Natural killer cell (primary cell): Measurements from ENCODE around the gene NTSR2. TPM values are rescaled to one million over a fixed set of nuclear protein-coding genes. Genes with fewer than 3 reads are reported as not detected.
A peak's percentile ranks its signal among the peaks of the same experiment; 100 is the strongest.

Source experiments
- ATAC-seq, 3 donors: fragments of 150-1000 bp in 2 of 3; fragments of 200-7000 bp in 1 of 3; cut with Tn5 transposase; 1 replicate in 1 of 3; 2 replicates in 2 of 3; pipeline ENCODE4 v1.10.0; 2021; ENCODE audit warnings: mild to moderate bottlenecking in 2 of 3, moderate library complexity in 2 of 3
- DNase-seq, 2 donors: peaks; one replicate each; pipeline versions ENCODE4 v3.0.0 to v3.0.0-alpha.2; 2013 to 2021; ENCODE audit warnings: mixed read lengths in 1 of 2
- H3K27ac ChIP-seq: one replicate; pipeline ENCODE4 v1.5.1; 2013; ENCODE audit warnings: mild to moderate bottlenecking, low read length
- H3K27me3 ChIP-seq: one replicate; pipeline ENCODE4 v1.6.1; 2013; ENCODE audit warnings: low read length; ENCODE audit not compliant: control insufficient read depth, insufficient read depth
- H3K36me3 ChIP-seq: one replicate; pipeline ENCODE4 v1.6.1; 2013; ENCODE audit warnings: low read length; ENCODE audit not compliant: control insufficient read depth, insufficient read depth
- H3K4me1 ChIP-seq: one replicate; pipeline ENCODE4 v1.6.1; 2013; ENCODE audit warnings: low read length; ENCODE audit not compliant: control insufficient read depth, insufficient read depth
- H3K4me3 ChIP-seq: one replicate; pipeline ENCODE4 v1.5.1; 2013; ENCODE audit warnings: low read length
- H3K9me3 ChIP-seq: one replicate; pipeline ENCODE4 v1.6.1; 2013; ENCODE audit warnings: low read length; ENCODE audit not compliant: control insufficient read depth, insufficient read depth
- H3K27ac Mint-ChIP-seq, 2 donors: one replicate each; pipeline ENCODE4 v1.8.0; 2022; ENCODE audit warnings: mild to moderate bottlenecking in 2 of 2, mixed read lengths in 2 of 2, moderate library complexity in 1 of 2
- H3K27me3 Mint-ChIP-seq, 2 donors: one replicate each; pipeline ENCODE4 v1.8.0; 2022; ENCODE audit warnings: low read depth in 2 of 2, mixed read lengths in 2 of 2
- H3K36me3 Mint-ChIP-seq: one replicate; pipeline ENCODE4 v1.8.0; 2022; ENCODE audit warnings: mixed read lengths
- H3K4me1 Mint-ChIP-seq, 2 donors: one replicate each; pipeline ENCODE4 v1.8.0; 2022; ENCODE audit warnings: mixed read lengths in 2 of 2
- H3K4me3 Mint-ChIP-seq: one replicate; pipeline ENCODE4 v1.8.0; 2022; ENCODE audit warnings: mild to moderate bottlenecking, moderate library complexity, mixed read lengths
- H3K9me3 Mint-ChIP-seq, 2 donors: one replicate each; pipeline ENCODE4 v1.8.0; 2022; ENCODE audit warnings: mixed read lengths in 2 of 2
- WGBS: methylation state at CpG from one replicate; pipeline ENCODE4 v1.1.7; 2013; ENCODE audit warnings: missing lambda C conversion rate; ENCODE audit not compliant: insufficient coverage; 5-methylcytosine and 5-hydroxymethylcytosine counted together
- intact Hi-C: fragments of 100-400 bp; cut with micrococcal nuclease; formaldehyde crosslinking; loops from one replicate; pipeline ENCODE4 v1.14.2; 2022
- total RNA-seq, 4 donors: library from RNA; stranded (reverse); fragments of 120-200 nt in 1 of 4; gene quantifications; one replicate each; pipeline versions ENCODE4 v1.2.3 to v1.2.4, GENCODE V29; 2013 to 2022
- TF ChIP-seq, protein P1 (sequence below): fragments of 200-600 bp; IDR thresholded peaks from one replicate; pipeline ENCODE4 v1.8.0; 2022; ENCODE audit warnings: antibody characterized with exemption

NTSR2 gene, protein sequence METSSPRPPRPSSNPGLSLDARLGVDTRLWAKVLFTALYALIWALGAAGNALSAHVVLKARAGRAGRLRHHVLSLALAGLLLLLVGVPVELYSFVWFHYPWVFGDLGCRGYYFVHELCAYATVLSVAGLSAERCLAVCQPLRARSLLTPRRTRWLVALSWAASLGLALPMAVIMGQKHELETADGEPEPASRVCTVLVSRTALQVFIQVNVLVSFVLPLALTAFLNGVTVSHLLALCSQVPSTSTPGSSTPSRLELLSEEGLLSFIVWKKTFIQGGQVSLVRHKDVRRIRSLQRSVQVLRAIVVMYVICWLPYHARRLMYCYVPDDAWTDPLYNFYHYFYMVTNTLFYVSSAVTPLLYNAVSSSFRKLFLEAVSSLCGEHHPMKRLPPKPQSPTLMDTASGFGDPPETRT
- total RNA-seq = not detected
- not detected for total RNA-seq (2013)

DNA sequence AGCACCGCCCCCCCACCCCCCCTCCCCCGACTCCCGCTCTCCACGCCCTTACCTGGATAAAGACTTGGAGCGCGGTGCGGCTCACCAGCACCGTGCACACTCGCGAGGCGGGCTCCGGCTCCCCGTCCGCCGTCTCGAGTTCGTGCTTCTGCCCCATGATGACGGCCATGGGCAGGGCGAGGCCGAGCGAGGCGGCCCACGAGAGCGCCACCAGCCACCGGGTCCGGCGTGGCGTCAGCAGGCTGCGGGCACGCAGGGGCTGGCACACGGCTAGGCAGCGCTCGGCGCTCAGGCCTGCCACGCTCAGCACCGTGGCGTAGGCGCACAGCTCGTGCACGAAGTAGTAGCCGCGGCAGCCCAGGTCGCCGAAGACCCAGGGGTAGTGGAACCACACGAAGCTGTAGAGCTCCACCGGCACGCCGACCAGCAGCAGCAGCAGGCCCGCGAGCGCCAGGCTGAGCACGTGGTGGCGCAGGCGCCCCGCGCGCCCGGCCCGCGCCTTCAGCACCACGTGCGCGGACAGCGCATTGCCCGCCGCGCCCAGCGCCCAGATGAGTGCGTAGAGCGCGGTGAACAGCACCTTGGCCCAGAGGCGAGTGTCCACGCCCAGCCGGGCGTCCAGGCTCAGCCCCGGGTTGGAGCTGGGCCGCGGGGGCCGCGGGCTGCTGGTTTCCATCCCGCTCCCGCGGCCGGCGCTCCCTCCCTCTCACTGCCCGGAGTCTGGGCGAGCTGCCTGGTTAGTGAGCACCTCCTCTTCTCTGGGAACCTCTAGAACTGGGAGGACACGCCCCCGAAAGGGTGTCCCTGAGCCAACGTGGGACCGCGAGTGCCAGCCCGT, at the start of gene NTSR2:
TSS of gene NTSR2 (minus strand) at position 742 of the 838 bp plus-strand sequence. CDS start at position 676, 66 bp downstream.
- Histone ChIP-seq H3K36me3 (no peaks in the 10 kb centered on the region), H3K27ac (no peak within 1 kb of the TSS), H3K9me3 (no peaks in the 10 kb centered on the region), H3K4me3 (no peak within 1 kb of the TSS), H3K27me3 (peaks cover 10% of the 10 kb centered on the region), H3K4me1 (no peaks in the 10 kb centered on the region)
- ATAC-seq (peak; percentile 68 to 94 (median 93)), DNase-seq (peak; percentile 25 to 46)
- H3K4me3 Mint-ChIP-seq = no peak within 1 kb of the TSS
- H3K4me1 Mint-ChIP-seq = peaks cover 0 to 5% of the 10 kb centered on the region in 2 donors
- no peaks in the 10 kb centered on the region for H3K9me3 Mint-ChIP-seq
- peaks cover 17 to 29% of the 10 kb centered on the region in 2 donors for H3K27me3 Mint-ChIP-seq
- TF ChIP-seq, protein P1, sequence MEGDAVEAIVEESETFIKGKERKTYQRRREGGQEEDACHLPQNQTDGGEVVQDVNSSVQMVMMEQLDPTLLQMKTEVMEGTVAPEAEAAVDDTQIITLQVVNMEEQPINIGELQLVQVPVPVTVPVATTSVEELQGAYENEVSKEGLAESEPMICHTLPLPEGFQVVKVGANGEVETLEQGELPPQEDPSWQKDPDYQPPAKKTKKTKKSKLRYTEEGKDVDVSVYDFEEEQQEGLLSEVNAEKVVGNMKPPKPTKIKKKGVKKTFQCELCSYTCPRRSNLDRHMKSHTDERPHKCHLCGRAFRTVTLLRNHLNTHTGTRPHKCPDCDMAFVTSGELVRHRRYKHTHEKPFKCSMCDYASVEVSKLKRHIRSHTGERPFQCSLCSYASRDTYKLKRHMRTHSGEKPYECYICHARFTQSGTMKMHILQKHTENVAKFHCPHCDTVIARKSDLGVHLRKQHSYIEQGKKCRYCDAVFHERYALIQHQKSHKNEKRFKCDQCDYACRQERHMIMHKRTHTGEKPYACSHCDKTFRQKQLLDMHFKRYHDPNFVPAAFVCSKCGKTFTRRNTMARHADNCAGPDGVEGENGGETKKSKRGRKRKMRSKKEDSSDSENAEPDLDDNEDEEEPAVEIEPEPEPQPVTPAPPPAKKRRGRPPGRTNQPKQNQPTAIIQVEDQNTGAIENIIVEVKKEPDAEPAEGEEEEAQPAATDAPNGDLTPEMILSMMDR = no peak
- intact Hi-C loops = no loop called here
- H3K36me3 Mint-ChIP-seq = no peaks in the 10 kb centered on the region
- WGBS = 23% methylated on average over 90 of the region's 93 CpGs
- H3K27ac Mint-ChIP-seq = no peak within 1 kb of the TSS

DNA sequence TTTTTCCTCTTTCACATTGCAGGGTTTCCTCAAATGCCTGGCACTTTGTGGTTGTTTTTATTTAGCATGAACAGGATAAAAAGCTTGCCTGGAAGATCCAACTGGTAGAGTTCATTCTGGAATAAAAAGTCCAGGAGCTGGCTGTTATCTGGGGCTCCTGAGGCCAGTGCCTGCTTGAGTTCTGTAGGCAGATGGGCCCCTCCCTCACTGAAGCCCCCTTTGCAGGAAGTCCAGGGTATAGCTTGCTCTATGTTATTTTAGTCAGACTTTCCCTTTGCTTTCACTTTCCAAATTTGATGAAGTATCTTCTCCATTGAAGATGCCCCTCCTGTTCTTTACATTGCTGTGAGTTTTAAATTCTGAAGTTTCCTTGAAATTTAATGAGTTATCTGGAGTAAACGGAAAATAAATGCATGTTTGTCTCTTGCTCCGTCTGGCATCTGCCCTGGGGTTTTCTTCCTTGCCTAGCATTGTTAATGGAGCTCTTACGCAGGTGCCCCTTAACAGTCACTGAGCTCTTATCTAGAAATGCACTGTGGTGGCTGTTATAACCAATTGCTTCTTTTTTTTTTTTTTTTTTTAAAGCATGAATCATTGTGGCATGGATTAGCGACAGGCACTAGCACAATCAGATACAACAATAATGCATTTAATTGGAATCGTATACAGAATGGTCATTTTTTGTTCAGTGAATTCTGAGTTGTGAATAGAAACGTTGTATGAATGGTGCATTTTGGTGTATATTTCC, 49.4 kb upstream of the NTSR2 start:
- Histone ChIP-seq H3K9me3 (no peaks in the 10 kb centered on the region), H3K27me3 (no peaks in the 10 kb centered on the region), H3K4me3 (no peak overlapping the region), H3K36me3 (no peaks in the 10 kb centered on the region), H3K27ac (no peak overlapping the region), H3K4me1 (no peaks in the 10 kb centered on the region)
- peak overlapping the region; percentile 80 for H3K4me3 Mint-ChIP-seq
- H3K27me3 Mint-ChIP-seq = peaks cover 12 to 14% of the 10 kb centered on the region in 2 donors
- 9% methylated on average over 3 of the region's 6 CpGs for WGBS
- peak overlapping the region; percentile 19 to 25 for H3K27ac Mint-ChIP-seq
- no peaks in the 10 kb centered on the region for H3K9me3 Mint-ChIP-seq
- TF ChIP-seq, protein P1 = no peak
- H3K4me1 Mint-ChIP-seq = peaks cover 12 to 13% of the 10 kb centered on the region in 2 donors
- H3K36me3 Mint-ChIP-seq = no peaks in the 10 kb centered on the region
- ATAC-seq (peak; percentile 50 to 82 (median 75)), DNase-seq (no peak)
- intact Hi-C loops = no loop called here

DNA sequence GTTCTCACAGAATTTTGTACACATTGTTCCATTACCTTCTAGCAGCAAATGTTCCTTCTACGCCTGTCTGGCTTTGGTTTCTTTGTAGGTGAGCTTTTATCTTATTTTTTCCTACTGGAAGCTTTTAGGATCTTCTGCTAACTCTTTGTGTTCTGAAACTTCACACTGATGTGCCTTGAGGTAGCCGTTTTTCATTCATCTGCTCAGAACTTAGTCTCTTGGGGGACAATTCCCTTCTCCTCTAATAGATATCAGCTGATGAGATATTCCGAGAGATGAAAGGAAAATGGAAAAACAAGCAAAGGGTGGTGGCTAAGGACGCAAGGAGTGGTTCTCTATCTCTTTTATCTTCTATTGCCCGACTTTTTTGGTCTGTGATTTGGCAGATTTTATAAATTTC, 48.6 kb upstream of the NTSR2 start:
- TF ChIP-seq, protein P1 = no peak
- Mint-ChIP-seq H3K27ac (no peak overlapping the region), H3K27me3 (peaks cover 8% of the 10 kb centered on the region in 2 donors), H3K4me3 (no peak overlapping the region), H3K9me3 (no peaks in the 10 kb centered on the region), H3K4me1 (peaks cover 12 to 13% of the 10 kb centered on the region in 2 donors), H3K36me3 (no peaks in the 10 kb centered on the region)
- Histone ChIP-seq H3K36me3 (no peaks in the 10 kb centered on the region), H3K27me3 (no peaks in the 10 kb centered on the region), H3K4me1 (no peaks in the 10 kb centered on the region), H3K4me3 (no peak overlapping the region), H3K9me3 (no peaks in the 10 kb centered on the region), H3K27ac (no peak overlapping the region)
- 95% methylated on average over 2 of the region's 5 CpGs for WGBS
- DNase-seq (no peak), ATAC-seq (no peak)
- intact Hi-C loops = no loop called here
